WI38 (cell line): ENCODE results near the gene MAN1A2.
"Not testable (repeated sequence)": the region's sequence is repeated elsewhere in the genome, so short reads cannot be mapped to it uniquely, and the experiment has no call there.

Experiments
- H3K4me3 ChIP-seq: 2 replicates; pipeline ENCODE4 v1.5.1; 2011; ENCODE audit warnings: low read depth, mild to moderate bottlenecking, control low read depth, low read length
- TF ChIP-seq, protein P1 (sequence below): IDR thresholded peaks from 2 replicates; pipeline ENCODE4 v1.5.1; 2012; ENCODE audit warnings: low read depth, mild to moderate bottlenecking, control low read depth, low read length

Gene MAN1A2

DNA sequence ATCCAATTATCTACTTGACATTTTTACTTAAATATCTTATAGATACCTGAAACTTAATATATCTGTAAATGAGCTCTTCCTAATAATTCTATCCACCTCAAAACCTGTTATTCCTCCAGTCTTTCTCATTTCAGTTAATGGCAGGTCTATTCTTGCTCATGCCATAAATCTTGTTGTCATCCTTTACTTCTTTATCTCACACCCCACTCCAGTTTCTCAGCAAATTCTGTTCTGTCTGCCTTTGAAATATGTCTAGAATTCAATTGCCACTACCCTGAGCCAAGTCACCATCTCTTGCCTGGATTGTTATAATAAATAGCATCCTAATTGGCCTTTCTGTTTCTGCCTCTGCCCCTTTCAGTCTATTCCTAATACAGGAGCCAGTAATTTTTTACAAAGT, 105.8 kb downstream of the MAN1A2 start:
- no peak overlapping the region for H3K4me3 ChIP-seq
- TF ChIP-seq, protein P1, sequence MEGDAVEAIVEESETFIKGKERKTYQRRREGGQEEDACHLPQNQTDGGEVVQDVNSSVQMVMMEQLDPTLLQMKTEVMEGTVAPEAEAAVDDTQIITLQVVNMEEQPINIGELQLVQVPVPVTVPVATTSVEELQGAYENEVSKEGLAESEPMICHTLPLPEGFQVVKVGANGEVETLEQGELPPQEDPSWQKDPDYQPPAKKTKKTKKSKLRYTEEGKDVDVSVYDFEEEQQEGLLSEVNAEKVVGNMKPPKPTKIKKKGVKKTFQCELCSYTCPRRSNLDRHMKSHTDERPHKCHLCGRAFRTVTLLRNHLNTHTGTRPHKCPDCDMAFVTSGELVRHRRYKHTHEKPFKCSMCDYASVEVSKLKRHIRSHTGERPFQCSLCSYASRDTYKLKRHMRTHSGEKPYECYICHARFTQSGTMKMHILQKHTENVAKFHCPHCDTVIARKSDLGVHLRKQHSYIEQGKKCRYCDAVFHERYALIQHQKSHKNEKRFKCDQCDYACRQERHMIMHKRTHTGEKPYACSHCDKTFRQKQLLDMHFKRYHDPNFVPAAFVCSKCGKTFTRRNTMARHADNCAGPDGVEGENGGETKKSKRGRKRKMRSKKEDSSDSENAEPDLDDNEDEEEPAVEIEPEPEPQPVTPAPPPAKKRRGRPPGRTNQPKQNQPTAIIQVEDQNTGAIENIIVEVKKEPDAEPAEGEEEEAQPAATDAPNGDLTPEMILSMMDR = no peak

DNA sequence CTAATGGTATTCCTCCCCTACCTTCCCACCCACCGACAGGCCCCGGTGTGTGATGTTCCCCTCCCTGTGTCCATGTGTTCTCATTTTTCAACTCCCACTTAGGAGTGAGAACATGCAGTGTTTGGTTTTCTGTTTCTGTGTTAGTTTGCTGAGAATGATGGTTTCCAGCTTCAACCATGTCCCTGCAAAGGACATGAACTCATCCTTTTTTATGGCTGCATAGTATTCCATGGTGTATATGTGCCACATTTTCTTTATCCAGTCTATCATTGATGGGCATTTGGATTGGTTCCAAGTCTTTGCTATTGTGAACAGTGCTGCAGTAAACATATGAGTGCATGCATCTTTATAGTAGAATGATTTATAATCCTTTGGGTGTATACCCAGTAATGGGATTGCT, 108.2 kb downstream of the MAN1A2 start:
- H3K4me3 ChIP-seq = not testable (repeated sequence)

DNA sequence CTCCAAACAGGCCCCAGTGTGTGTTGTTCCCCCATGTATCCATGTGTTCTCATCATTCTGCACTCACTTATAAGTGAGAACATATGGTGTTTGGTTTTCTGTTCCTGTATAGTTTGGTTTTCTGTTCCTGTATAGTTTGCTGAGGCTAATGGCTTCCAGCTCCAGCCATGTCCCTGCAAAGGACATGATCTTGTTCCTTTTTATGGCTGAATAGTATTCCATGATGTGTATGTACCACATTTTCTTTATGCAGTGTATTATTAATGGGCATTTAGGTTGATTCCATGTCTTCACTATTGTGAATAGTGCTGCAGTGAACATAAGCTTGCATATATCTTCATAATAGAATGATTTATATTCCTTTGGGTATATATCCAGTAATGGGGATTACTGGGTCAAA, 111.8 kb downstream of the MAN1A2 start:
- H3K4me3 ChIP-seq = no peak overlapping the region
- TF ChIP-seq, protein P1 = no peak

DNA sequence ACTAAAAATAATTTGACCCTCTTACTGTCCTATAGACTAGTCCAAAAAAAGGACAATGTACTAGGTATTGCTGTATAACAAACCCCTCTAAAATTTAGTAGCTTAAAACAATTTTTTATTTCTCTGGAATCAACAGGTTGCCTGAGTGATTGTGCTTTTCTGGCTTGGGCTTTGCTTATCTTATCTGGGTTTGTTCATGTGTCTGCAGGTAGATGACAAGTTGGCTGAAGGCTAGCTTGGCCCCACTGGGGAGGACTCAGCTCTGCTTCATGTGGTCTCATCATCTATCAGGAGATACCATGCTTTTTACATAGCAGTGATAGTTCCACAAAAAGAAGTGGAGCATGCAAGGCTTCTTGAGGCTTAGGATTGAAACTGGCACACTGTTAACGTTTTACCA, 114.2 kb downstream of the MAN1A2 start:
- no peak overlapping the region for H3K4me3 ChIP-seq
- TF ChIP-seq, protein P1 = no peak

DNA sequence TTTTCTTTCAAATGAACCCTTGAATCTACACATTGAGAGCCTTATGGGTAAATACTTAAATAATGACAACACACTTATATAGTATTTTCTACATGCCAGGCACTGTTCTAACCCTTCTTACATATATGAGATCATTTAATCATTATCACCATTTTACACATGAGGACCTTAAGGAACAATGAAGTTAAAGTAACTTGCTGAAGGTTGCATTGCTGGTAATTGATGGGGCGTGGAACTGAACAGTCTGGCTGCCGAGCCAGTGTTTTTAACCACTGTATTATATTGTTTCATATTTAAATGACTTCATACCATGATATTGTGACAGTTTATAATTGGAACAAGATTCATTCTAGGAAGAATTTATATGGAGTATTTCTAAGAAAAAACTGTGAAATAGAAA, 126.7 kb downstream of the MAN1A2 start:
- H3K4me3 ChIP-seq = no peak overlapping the region
- TF ChIP-seq, protein P1 = no peak

DNA sequence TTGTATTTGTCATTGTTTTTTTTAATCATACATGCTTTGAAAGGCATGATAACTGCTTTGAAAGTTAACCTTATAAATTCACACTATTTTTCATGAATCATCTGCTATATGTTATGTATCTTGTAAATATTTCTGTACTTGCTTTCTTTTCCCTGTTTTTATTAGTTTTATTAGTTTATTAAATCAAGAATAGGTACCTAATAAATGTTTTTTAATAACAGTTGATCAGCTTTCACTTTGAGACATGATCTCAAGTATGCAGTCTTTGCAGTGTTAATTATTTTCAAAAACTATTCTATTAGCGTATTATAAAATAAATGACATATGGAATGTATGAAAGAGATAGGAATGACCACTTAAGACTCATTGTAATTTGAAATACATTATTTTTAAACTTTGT, 127.8 kb downstream of the MAN1A2 start:
- TF ChIP-seq, protein P1 = no peak
- H3K4me3 ChIP-seq = no peak overlapping the region

DNA sequence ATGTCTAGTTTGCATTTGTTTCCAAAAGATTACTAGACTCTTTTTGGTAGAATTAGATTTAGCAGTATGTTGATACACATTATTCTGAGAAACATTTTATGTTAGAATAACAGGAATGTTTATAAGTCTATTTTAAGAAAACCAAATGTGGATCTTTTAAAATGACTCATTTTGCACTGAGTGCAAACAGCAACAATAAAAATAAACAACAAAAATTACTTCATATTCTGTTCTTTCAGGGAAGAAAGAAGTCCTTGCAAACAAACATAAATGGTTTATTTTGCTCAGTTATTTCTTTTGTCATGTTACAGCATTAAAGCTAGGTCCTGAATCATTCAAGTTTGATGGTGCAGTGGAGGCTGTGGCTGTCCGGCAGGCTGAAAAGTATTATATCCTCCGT, 131.8 kb downstream of the MAN1A2 start:
- TF ChIP-seq, protein P1 = no peak
- H3K4me3 ChIP-seq = no peak overlapping the region

DNA sequence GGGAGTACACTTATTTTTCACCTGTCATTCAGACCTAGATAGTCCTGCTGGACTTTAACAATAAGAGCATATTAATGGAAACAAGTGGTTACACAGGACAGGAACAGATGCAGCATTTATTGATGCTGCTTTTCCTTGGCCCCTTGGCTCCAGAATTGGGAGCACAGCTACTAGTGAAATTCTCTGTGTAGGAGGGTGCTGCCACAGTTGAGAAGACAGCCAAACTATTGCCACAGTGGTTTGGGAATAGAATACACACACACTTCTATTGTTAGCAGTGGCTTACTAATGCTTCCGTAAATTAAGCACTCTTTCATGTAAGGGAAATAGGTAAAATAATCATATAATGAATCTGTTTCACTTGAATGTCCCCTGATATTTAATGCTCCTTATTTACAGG, 133.3 kb downstream of the MAN1A2 start:
- H3K4me3 ChIP-seq = no peak overlapping the region
- TF ChIP-seq, protein P1 = no peak
